PC-3 (cell line): ENCODE data around the gene NANS.

Source experiments
- CTCF ChIP-seq: fragments of 300-600 bp; sonication (generic); conservative IDR thresholded peaks from 2 replicates; pipeline ENCODE4 v1.5.1; 2017; ENCODE audit warnings: antibody characterized with exemption, low read depth, mild to moderate bottlenecking, low read length
- EZH2 ChIP-seq: fragments of 300-600 bp; sonication (generic); IDR thresholded peaks from one replicate; pipeline ENCODE4 v1.6.1; 2017; ENCODE audit warnings: antibody characterized with exemption, mild to moderate bottlenecking, low read length; ENCODE audit not compliant: unreplicated experiment

- no peak for TF ChIP-seq CTCF
- no peak for TF ChIP-seq EZH2
These were observed 34.1 kb upstream of the NANS start for GRCh38 chr9:98022447-98022846.
